Measurements from ENCODE around the gene CDH5.

DNA sequence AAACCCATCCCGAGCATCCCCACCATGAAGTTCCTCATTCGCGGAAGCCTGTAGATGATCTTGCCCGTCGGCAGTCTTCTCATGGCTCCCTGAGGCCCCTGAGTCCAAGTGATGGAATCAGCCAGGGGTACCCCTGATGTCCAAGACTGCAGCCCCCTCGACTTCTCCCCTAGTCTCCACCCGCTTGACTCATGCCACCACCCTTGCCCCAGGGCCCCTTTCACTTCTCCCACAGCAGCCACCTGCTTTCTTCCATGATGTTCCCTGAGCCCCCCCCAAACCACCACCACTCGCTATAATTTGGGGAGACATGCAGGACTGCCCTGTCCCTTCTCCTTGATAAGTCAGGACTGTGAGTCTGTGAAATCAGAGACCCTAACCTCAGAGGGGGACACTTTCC is 72.0 kb downstream of the CDH5 start:
- TF ChIP-seq EZH2 (IDR thresholded peaks at IDR 0.05) (no peak), POLR2AphosphoS5 (IDR thresholded peaks at IDR 0.05; ENCODE audit: borderline replicate concordance, low read depth, low read length) (no peak), FOXP2 (optimal IDR thresholded peaks at IDR 0.05; ENCODE audit: control extremely low read depth, extremely low read length, insufficient read depth) (no peak)
